IPS-18c (cell line): ENCODE results near the gene ENTPD6.
A peak's percentile ranks its signal among the peaks of the same experiment; 100 is the strongest.

ENCODE experiments used
- H3K4me3 ChIP-seq: 2 replicates; pipeline ENCODE4 v1.7.0; 2013; ENCODE audit warnings: low read depth, mild to moderate bottlenecking, low read length, moderate library complexity; ENCODE audit not compliant: insufficient read depth
- H3K9me3 ChIP-seq: one replicate; pipeline ENCODE4 v1.6.1; 2013; ENCODE audit warnings: mild to moderate bottlenecking, low read length, moderate library complexity; ENCODE audit not compliant: control insufficient read depth, insufficient read depth

The ENTPD6 gene

GRCh38 chr20:25246182-25246999 is 50.9 kb downstream of the ENTPD6 start:
- H3K9me3 ChIP-seq: no peaks in the 10 kb centered on the region
- no peak overlapping the region for H3K4me3 ChIP-seq

GRCh38 chr20:25247000-25247517 is 51.5 kb downstream of the ENTPD6 start:
- peak overlapping the region; percentile 56 for H3K4me3 ChIP-seq
- no peaks in the 10 kb centered on the region for H3K9me3 ChIP-seq

GRCh38 chr20:25247518-25247955 is 52.0 kb downstream of the ENTPD6 start:
- Histone ChIP-seq H3K9me3 (no peaks in the 10 kb centered on the region), H3K4me3 (peak overlapping the region; percentile 56)

GRCh38 chr20:25247956-25248785 is 52.7 kb downstream of the ENTPD6 start, which contains the start of gene PYGB:
Gene PYGB, plus strand, starts transcription at chr20:25248085. Its CDS starts 94 bp downstream, at chr20:25248179.
- Histone ChIP-seq H3K4me3 (peak within 1 kb of the TSS; percentile 56), H3K9me3 (no peaks in the 10 kb centered on the region)

- Histone ChIP-seq H3K9me3 (no peaks in the 10 kb centered on the region), H3K4me3 (peak overlapping the region; percentile 56)
These were observed 53.3 kb downstream of the ENTPD6 start for GRCh38 chr20:25248786-25249172.

GRCh38 chr20:25249198-25249931 is 53.9 kb downstream of the ENTPD6 start:
- H3K4me3 ChIP-seq: peak overlapping the region; percentile 56

GRCh38 chr20:25250508-25250907 is 55.0 kb downstream of the ENTPD6 start:
- no peaks in the 10 kb centered on the region for H3K9me3 ChIP-seq
- no peak overlapping the region for H3K4me3 ChIP-seq

More at GRCh38 chr20:25249198-25249931, 53.9 kb downstream of the ENTPD6 start:
- no peaks in the 10 kb centered on the region for H3K9me3 ChIP-seq

GRCh38 chr20:25251019-25251418 is 55.5 kb downstream of the ENTPD6 start:
- Histone ChIP-seq H3K9me3 (no peaks in the 10 kb centered on the region), H3K4me3 (no peak overlapping the region)

GRCh38 chr20:25251558-25251957 is 56.0 kb downstream of the ENTPD6 start:
- H3K9me3 ChIP-seq: no peaks in the 10 kb centered on the region
- no peak overlapping the region for H3K4me3 ChIP-seq

GRCh38 chr20:25252230-25252651 is 56.7 kb downstream of the ENTPD6 start:
- Histone ChIP-seq H3K9me3 (no peaks in the 10 kb centered on the region), H3K4me3 (no peak overlapping the region)

GRCh38 chr20:25252686-25253421 is 57.3 kb downstream of the ENTPD6 start:
- H3K9me3 ChIP-seq: no peaks in the 10 kb centered on the region
- no peak overlapping the region for H3K4me3 ChIP-seq

- no peaks in the 10 kb centered on the region for H3K9me3 ChIP-seq
- no peak overlapping the region for H3K4me3 ChIP-seq
These were observed 58.2 kb downstream of the ENTPD6 start for GRCh38 chr20:25253606-25254275.

- Histone ChIP-seq H3K9me3 (no peaks in the 10 kb centered on the region), H3K4me3 (no peak overlapping the region)
These were observed 59.1 kb downstream of the ENTPD6 start for GRCh38 chr20:25254571-25254970.

GRCh38 chr20:25254986-25255680 is 59.6 kb downstream of the ENTPD6 start:
- no peaks in the 10 kb centered on the region for H3K9me3 ChIP-seq

GRCh38 chr20:25256226-25256859 is 60.8 kb downstream of the ENTPD6 start:
- peaks cover 8% of the 10 kb centered on the region for H3K9me3 ChIP-seq
- H3K4me3 ChIP-seq: no peak overlapping the region

More at GRCh38 chr20:25254986-25255680, 59.6 kb downstream of the ENTPD6 start:
- no peak overlapping the region for H3K4me3 ChIP-seq
